Activated T-cell treated with anti-CD3 and anti-CD28 coated beads, Interleukin-2, amount 50 U/mL, for 1 hour (primary cell): ENCODE measurements around the gene SLC24A5.

Experiments
- DNase-seq: peaks from one replicate; pipeline ENCODE4 v3.0.0-alpha.2; 2020

The SLC24A5 gene

GRCh38 chr15:48120745-48121144 is at the start of gene SLC24A5:
TSS of gene SLC24A5 (plus strand) at chr15:48120990. CDS start at chr15:48121045, 55 bp downstream.
- no peak for DNase-seq

GRCh38 chr15:48072941-48073340 is 47.8 kb upstream of the SLC24A5 start:
- DNase-seq: no peak

DNA sequence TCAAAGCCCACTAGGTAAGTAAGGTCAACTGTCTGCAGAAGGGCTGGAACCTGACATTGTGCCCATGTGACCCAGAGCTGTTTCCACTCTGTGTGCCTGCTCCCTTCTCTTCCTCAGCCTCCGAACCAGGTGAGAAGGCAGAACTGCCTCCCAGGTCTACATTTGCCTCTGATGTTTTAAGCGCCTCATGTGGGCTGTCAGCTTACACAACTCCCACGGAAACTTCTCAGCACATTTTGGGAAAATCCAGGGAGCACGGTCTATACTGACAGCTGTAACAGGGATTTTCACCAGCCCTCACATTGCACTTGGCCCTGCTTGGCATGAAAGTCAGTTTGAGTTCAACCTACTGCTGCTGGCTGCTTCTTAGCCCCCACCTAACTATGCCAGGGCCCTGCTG is 46.9 kb upstream of the SLC24A5 start:
- no peak for DNase-seq

DNA sequence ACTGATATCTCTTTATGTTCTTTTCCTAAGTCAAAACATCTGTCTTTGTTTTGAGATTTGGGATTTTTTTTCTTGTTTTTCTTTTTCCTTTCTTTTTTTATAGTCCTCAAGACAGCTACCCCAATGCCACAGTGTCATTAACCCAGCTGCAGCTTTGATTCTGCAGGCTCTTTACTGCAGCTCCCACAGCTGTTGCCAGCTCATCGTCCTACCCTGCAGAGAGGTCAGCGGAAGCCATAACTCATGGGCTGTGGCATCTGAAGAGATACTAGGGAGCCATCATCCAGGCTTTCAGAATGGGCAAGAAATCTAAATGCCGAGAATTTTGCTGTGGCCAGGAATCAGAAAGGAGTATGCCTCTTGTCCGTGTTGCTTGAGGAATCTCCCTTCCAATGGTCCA is 44.3 kb upstream of the SLC24A5 start:
- no peak for DNase-seq

DNA sequence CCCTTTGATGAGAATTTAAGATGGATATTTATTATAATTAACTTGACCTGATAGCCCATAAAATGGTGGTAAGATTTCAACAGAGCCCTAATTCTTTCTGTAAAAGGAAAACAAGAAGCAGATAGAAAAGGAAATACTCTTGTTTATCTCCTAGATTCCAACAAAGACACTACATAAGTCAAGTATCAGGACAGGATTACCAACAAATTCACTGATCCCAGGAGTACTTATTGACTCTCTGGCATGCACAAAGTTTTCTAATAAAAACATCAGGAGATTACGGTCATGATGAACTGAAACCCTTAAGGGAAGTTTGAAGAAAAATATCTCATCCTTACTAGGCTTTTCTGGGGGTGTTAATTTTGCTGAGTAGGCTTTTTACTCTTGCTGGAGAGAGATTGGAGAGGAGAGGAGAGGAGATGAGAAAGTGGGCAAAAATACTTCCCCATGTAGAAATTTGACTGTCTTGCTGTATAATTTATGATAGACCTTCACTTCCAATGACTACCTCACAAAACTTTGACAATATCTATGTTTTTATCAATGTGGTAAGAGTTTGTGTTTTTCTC is 43.1 kb upstream of the SLC24A5 start:
- DNase-seq: no peak

DNA sequence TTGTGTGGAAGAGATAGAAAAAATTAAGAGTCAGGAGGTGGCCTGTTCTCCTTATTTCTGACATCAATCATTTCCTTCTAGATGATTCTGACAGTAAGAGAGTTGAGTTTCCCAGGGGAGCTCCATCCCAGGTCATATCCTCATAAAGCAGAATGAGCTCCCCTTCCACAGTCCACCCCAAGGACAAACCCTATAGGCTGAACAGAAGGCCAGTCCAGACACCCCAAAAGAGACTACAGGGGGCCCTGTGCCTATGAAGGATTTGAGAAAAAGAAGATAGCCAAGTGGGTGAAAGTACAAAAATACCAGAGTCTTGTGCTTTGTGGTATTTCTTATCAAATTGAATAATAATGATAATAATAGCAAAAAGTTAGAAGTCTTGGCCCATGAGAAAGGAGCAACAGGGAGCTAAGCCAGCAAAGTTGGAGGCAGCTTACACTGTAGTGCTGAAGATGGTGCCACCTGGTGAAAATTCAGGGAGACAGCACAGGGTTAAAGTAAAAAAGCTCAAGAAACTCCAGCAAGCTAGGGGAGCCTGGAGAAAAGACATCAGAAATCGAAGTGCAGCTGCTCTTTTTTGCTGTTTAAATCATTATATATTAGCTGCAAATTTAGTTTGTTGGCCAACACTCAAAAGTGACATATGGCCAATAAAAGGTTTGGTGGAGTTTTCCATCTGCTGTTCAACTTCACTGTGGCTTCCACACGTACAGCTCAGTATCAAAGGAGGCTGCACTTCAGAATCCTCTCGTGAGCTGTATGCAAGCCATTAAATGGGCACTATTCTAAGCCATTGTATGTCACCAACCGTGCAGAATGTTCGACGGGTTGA is 35.8 kb upstream of the SLC24A5 start:
- DNase-seq: no peak

DNA sequence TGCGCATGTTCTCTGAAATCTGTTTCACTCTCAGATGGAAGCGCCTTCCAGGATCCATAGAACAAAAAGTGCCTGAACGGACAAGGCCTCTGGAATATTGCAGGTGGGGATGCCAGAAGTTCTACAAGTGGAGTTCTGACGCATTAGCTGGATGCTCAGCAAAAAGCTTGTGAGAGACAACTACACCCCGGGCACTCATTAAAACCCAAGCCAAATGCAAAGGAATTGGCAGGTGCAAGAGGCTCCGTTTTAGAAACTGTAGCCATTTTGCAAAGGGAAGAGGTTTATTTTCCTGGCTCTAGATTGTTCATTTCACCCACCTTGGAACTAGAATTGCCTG is 35.2 kb upstream of the SLC24A5 start:
- DNase-seq: no peak

DNA sequence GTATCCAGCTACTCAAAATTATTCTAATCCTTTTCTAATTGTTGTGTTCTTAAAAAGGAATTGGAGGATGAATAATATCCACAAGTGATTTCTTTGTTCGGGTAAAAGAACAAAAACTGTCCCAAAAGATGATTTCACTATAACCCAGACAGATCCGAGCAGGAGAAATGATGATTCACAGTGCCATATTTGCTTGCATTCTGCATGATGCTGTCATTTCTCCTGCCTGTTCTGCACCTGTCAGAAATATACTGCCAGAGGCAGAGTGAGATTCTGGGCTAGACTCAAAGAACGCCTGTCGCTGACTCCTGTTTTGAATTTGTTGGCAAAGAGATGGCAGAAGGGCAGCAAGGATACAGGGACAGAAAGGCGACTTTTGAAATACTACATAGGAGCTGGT is 34.7 kb upstream of the SLC24A5 start:
- DNase-seq: no peak

- no peak for DNase-seq
Observed at GRCh38 chr15:48086576-48086975, 34.2 kb upstream of the SLC24A5 start.

GRCh38 chr15:48087844-48088243 is 32.9 kb upstream of the SLC24A5 start:
- DNase-seq: no peak

DNA sequence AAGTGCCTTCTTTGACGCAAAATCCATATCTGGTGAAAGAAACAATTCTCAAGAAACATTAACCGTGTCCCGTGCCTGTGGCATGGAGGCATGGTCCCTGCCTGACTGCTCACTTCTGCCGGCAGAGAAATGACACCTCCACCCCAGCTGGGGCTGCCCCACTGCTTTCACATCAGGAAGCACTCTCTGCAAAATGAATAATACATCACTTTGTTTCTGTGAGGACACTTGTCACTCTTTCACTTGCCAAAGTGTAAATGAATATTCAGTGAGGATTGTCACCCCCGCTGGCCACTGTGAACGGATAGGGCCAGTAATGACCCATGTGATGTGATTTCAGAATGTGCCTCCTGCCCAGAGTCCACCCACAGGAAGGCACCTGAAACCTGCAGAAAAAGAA is 31.1 kb upstream of the SLC24A5 start:
- DNase-seq: no peak

- DNase-seq: no peak
Observed at GRCh38 chr15:48090115-48090514, 30.7 kb upstream of the SLC24A5 start.

DNA sequence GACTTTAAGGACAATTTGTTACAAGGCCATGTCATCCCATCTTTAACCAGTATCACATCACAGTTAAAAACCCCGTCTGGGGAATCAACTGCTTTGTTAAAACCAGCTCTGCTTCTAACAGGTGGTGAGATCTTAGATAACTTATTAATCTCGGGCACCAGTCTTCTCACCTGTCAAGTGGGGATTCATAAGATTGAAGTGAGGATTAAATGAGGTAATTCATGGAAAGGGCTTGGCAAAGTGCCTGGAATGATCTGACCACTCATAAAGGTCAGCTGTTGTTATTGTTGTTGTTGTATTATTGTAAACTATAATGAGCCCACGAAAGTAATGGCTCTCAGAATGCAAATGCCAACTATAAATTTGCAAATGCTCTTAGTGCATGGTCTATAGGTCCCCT is 30.1 kb upstream of the SLC24A5 start:
- no peak for DNase-seq

DNA sequence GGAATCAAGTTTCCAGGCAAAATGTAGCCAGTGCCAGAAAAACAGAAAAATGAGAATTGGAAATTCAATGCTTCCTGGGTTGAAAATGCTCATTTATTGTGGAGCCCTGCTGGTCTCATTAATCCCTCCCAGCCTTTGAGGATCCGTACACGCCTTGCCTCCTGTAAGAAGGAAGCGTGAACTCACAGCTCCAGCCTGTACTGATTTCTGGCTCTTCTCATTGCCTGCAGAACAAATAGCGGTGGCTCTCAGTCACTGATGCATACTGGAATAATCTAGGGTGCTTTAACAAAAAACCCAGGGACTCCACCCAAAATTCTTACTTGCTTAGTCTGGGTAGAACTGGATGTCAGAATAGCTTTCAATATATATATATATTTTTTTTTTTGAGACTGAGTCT is 29.3 kb upstream of the SLC24A5 start:
- no peak for DNase-seq

- DNase-seq: no peak
Observed at GRCh38 chr15:48096355-48096786, 24.4 kb upstream of the SLC24A5 start.

DNA sequence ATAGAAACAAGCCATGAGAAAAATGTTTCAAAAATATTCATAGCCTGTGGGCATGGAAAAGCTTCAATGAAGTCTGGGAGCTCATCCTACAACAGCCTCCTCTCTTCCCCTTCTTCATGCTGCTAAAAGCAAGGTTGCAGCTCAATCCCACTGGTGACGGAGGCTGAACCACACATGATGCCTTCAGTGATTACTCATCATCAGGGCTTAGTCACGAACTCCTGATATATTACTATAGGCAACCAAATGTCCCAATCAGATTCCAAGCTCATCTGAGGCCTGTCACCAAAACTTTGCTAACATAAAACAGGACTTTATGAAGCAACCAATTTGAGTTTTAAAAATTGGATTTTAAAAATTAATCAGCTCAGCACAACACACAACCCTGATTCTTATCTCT is 24.0 kb upstream of the SLC24A5 start:
- DNase-seq: no peak

- DNase-seq: no peak
Observed at GRCh38 chr15:48097264-48097663, 23.5 kb upstream of the SLC24A5 start.

DNA sequence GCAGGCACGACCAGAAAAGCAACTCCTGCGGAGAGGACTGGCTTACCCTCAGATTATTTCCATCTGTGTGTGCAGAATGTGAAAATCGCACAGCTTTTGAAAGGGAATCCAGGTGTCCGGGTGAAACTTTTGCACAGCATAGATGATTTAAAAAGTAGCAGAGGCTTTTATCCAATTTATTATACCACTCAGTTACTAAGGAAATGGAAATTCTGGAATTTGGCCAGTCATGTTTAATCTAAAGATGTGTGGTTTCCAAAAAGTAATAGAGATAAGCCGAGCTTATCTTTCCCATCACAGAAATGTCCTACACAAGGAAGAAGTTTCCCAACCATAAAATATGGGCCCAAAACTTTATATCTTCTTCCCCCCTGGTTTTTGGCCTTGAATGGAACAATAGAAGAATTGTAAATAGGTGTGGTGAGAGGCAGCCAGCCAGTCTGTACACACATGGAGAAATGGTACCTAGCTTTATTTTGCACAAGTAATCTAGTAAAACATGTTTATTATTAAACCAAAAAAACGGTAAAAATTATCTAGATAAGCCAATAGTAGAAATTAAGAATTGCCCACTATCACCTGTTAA is 19.3 kb upstream of the SLC24A5 start:
- DNase-seq: no peak

- DNase-seq: no peak
Observed at GRCh38 chr15:48102167-48102566, 18.6 kb upstream of the SLC24A5 start.

GRCh38 chr15:48103647-48104046 is 17.1 kb upstream of the SLC24A5 start:
- no peak for DNase-seq

- DNase-seq: no peak
Observed at GRCh38 chr15:48105936-48106335, 14.9 kb upstream of the SLC24A5 start.

DNA sequence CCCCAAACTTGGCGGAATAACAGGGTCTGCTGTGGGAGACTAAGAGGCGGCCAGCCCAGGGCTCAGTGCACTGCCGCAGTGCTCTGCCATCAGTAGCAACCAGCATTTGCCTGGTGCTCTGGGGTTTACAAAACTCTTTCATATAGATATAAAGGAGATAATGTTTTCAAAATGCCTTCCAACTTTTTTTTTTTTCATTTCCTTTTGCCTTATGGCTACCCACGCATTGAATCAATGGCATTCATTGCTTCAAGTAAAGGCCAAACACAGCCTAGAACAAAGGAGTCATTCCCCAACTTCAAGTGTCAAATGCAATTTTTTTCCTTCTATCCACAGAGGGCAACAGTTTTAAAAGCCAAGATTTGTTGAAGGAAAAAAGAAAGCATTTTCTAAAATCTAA is 11.6 kb upstream of the SLC24A5 start:
- no peak for DNase-seq

GRCh38 chr15:48109856-48110531 is 10.8 kb upstream of the SLC24A5 start:
- DNase-seq: no peak

DNA sequence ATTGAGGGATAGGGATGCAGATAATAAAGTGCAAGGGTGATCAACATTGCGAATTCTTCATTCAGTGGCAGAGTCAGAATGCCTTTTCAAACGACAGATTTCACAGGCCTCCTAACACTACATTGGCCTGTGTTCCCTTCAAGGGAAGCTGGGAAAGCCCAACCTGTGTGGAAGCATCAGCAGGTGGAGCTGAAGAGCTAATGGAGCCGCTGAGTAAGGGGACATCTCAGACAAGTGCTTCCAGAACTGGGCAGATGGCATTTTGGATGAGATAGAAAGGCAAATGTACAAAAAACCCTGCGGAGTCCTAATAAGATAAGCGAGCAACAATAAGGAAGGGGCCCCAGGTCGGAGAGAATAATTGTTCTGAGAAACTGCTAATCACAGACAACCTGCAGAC is 8.5 kb upstream of the SLC24A5 start:
- DNase-seq: no peak
